DND-41 (cell line): ENCODE results near the gene DTNB.

Experiments
- ATAC-seq: fragments of 200-7000 bp; cut with Tn5 transposase; 3 replicates; pipeline ENCODE4 v1.9.1; 2021; ENCODE audit warnings: low read depth; ENCODE audit not compliant: insufficient read depth
- DNase-seq: peaks from one replicate; pipeline ENCODE4 v3.0.0-alpha.2; 2020
- H2AFZ ChIP-seq: 2 replicates; pipeline ENCODE4 v1.6.0; 2012; ENCODE audit warnings: low read depth, low read length
- H3K27ac ChIP-seq: 2 replicates; pipeline ENCODE4 v1.5.1; 2012; ENCODE audit warnings: low read length, inconsistent platforms
- H3K27me3 ChIP-seq: fragments of 200-600 bp; sonication (generic); 2 replicates; pipeline ENCODE4 v1.6.0; 2012; ENCODE audit warnings: low read length, mild to moderate bottlenecking, inconsistent platforms; ENCODE audit not compliant: insufficient read depth, poor library complexity
- H3K36me3 ChIP-seq: 2 replicates; pipeline ENCODE4 v1.5.1; 2012; ENCODE audit warnings: low read length, inconsistent platforms; ENCODE audit not compliant: insufficient read depth
- H3K4me1 ChIP-seq: 2 replicates; pipeline ENCODE4 v1.5.1; 2012; ENCODE audit warnings: mild to moderate bottlenecking, low read length; ENCODE audit not compliant: insufficient read depth
- H3K4me2 ChIP-seq: 2 replicates; pipeline ENCODE4 v1.6.0; 2012; ENCODE audit warnings: mild to moderate bottlenecking, moderate library complexity, low read length, inconsistent platforms; ENCODE audit not compliant: insufficient read depth
- H3K4me3 ChIP-seq, 2 experiments: fragments of 200-600 bp in 1 of 2; shearing (Covaris generic) in 1 of 2; 2 replicates each; pipeline ENCODE4 v1.5.1; 2012 to 2016; ENCODE audit warnings: inconsistent platforms in 2 of 2, low read length in 2 of 2, mild to moderate bottlenecking in 2 of 2, low read depth in 1 of 2, moderate library complexity in 1 of 2
- H3K79me2 ChIP-seq: 2 replicates; pipeline ENCODE4 v1.6.0; 2012; ENCODE audit warnings: low read length, inconsistent platforms; ENCODE audit not compliant: insufficient read depth
- H3K9ac ChIP-seq: 2 replicates; pipeline ENCODE4 v1.6.0; 2012; ENCODE audit warnings: low read depth, mild to moderate bottlenecking, inconsistent platforms, low read length, moderate library complexity
- H3K9me3 ChIP-seq: 2 replicates; pipeline ENCODE4 v1.5.1; 2012; ENCODE audit warnings: low read length, moderate library complexity, mild to moderate bottlenecking, inconsistent platforms; ENCODE audit not compliant: insufficient read depth, severe bottlenecking
- H4K20me1 ChIP-seq: 2 replicates; pipeline ENCODE4 v1.6.0; 2012; ENCODE audit warnings: low read length; ENCODE audit not compliant: insufficient read depth
- CTCF ChIP-seq: IDR thresholded peaks from 2 replicates; pipeline ENCODE4 v1.5.1; 2012; ENCODE audit warnings: borderline replicate concordance, low read length, moderate library complexity, mild to moderate bottlenecking; ENCODE audit not compliant: poor library complexity, severe bottlenecking; ENCODE audit errors: extremely low read depth
- EZH2 ChIP-seq: IDR thresholded peaks from 3 replicates; pipeline ENCODE4 v1.6.1; 2012; ENCODE audit warnings: borderline replicate concordance, low read depth, mild to moderate bottlenecking, moderate library complexity, low read length, inconsistent platforms; ENCODE audit not compliant: severe bottlenecking

The DTNB gene

GRCh38 chr2:25521126-25521525 is 152.3 kb downstream of the DTNB start:
- Histone ChIP-seq H4K20me1 (no peaks in the 10 kb centered on the region), H3K9ac (no peak overlapping the region), H2AFZ (no peak overlapping the region), H3K27ac (no peak overlapping the region), H3K4me3 (no peak overlapping the region), H3K9me3 (no peaks in the 10 kb centered on the region), H3K4me1 (peaks cover 13% of the 10 kb centered on the region), H3K4me2 (no peak overlapping the region), H3K27me3 (no peaks in the 10 kb centered on the region), H3K79me2 (no peaks in the 10 kb centered on the region), H3K36me3 (no peaks in the 10 kb centered on the region)
- no peak for DNase-seq
- no peak for ATAC-seq
- TF ChIP-seq EZH2 (no peak), CTCF (no peak)

- Histone ChIP-seq H3K79me2 (no peaks in the 10 kb centered on the region), H2AFZ (no peak overlapping the region), H3K9me3 (no peaks in the 10 kb centered on the region), H3K4me2 (no peak overlapping the region), H4K20me1 (no peaks in the 10 kb centered on the region), H3K4me3 (no peak overlapping the region), H3K27me3 (no peaks in the 10 kb centered on the region), H3K4me1 (peaks cover 13% of the 10 kb centered on the region), H3K9ac (no peak overlapping the region), H3K36me3 (no peaks in the 10 kb centered on the region), H3K27ac (no peak overlapping the region)
- DNase-seq = no peak
- ATAC-seq = no peak
- TF ChIP-seq EZH2 (no peak), CTCF (no peak)
Measured at GRCh38 chr2:25517701-25518100, 155.7 kb downstream of the DTNB start.

- DNase-seq (no peak), ATAC-seq (no peak)
- Histone ChIP-seq H3K79me2 (no peaks in the 10 kb centered on the region), H3K4me1 (no peaks in the 10 kb centered on the region), H4K20me1 (no peaks in the 10 kb centered on the region), H3K36me3 (no peaks in the 10 kb centered on the region), H3K4me2 (no peak overlapping the region), H3K4me3 (no peak overlapping the region), H3K27ac (no peak overlapping the region), H3K27me3 (no peaks in the 10 kb centered on the region), H2AFZ (no peak overlapping the region), H3K9me3 (no peaks in the 10 kb centered on the region), H3K9ac (no peak overlapping the region)
- TF ChIP-seq CTCF = no peak
- no peak for TF ChIP-seq EZH2
Measured at GRCh38 chr2:25514043-25514637, 159.2 kb downstream of the DTNB start.
